Thoracic aorta endothelial cell (primary cell): ENCODE measurements around the gene SLC18A3. TPM values are rescaled to one million over a fixed set of nuclear protein-coding genes. Genes with fewer than 3 reads are reported as not detected.

Experiments
- total RNA-seq: library from RNA; depleted of rRNA; stranded (reverse); fragments of >200 nt; gene quantifications from 2 replicates; pipeline ENCODE4 v1.2.3, GENCODE V29; 2012

Gene SLC18A3
- not detected in 2 replicates for total RNA-seq

GRCh38 chr10:49610114-49610457 lies at the start of gene SLC18A3:
SLC18A3 (plus strand) TSS chr10:49610310; CDS start chr10:49610741, 431 bp downstream.

DNA sequence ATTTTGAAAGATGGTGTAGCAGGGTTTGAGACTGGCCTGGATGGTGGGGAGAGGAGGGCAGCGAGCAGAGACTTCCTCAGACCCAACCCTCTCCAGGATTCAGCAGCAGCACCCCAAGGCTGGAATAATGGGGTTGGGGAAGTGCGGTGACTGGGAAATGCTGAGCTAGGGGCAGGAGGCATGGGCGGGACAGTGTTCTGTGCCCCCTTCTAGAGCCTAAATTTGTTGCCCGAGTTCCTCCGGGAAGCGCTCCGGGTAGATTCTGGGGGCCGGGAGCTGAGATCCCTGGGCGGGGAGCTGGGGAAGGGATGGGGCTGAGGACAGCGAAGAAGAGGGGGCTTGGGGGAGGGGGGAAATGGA lies 3.8 kb downstream of the SLC18A3 start, which contains the start of gene CHAT:
Gene CHAT, plus strand, starts transcription at position 156 of the 360 bp plus-strand sequence. Its CDS starts 153 bp downstream, at position 309.

Other genes starting within 250 kb of the SLC18A3 start
- not detected in 2 replicates for gene DRGX, start 214.2 kb upstream of the SLC18A3 start, total RNA-seq
- 58.9 and 98.9 TPM in 2 replicates for gene ERCC6, start 71.2 kb upstream of the SLC18A3 start, total RNA-seq
- not detected in 2 replicates for gene CHAT, start 3.7 kb downstream of the SLC18A3 start, total RNA-seq
- not detected in 2 replicates for gene C10orf53, start 69.3 kb downstream of the SLC18A3 start, total RNA-seq
- 0.22 and 0.27 TPM in 2 replicates for gene OGDHL, start 152.0 kb downstream of the SLC18A3 start, total RNA-seq